Measurements from ENCODE around the gene PRDX6. TPM values are rescaled to one million over a fixed set of nuclear protein-coding genes. Genes with fewer than 3 reads are reported as not detected.

PRDX6 gene
- total and polyA plus RNA-seq, 4 donors = 170 to 347 (median 246) TPM

DNA sequence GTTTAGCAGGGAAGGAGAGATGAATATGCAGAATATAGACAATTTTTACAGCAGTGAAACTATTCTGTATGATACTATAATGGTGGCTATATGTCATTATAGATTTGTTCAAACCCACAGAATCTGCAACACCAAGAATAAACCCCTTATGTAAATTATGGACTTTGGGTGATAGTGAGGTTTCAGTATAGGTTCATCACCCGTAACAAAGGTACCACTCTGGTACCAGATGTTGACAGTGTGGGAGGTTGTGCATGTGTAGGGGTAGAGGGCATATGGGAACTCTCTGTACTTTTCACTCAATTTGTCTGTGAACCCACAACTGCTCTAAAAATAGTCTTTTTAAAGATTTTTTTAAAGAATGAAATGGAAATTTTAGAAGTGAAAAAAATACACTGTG, 29.9 kb upstream of the PRDX6 start:
- Histone ChIP-seq H3K9me3 (ENCODE audit: control insufficient read depth in 4 of 4, insufficient read depth in 3 of 4, low read length in 3 of 4) (peaks cover 0 to 4% (median 0%) of the 10 kb centered on the region in 4 donors), H3K27me3 (ENCODE audit: control insufficient read depth in 3 of 3, insufficient read depth in 3 of 3, low read length in 2 of 3) (no peaks in the 10 kb centered on the region), H3K9ac (ENCODE audit: insufficient read depth in 1 of 2, low read length in 2 of 2) (no peak overlapping the region), H3K4me1 (ENCODE audit: control insufficient read depth in 5 of 5, insufficient read depth in 5 of 5, low read length in 5 of 5) (peaks cover 0 to 3% (median 0%) of the 10 kb centered on the region in 5 donors), H3K27ac (ENCODE audit: low read depth in 1 of 2, low read length in 1 of 2) (no peak overlapping the region), H3K4me3 (no peak overlapping the region), H3K36me3 (ENCODE audit: control insufficient read depth in 4 of 4, insufficient read depth in 4 of 4, low read length in 4 of 4) (no peaks in the 10 kb centered on the region)
- ATAC-seq (ENCODE audit: insufficient read depth, low FRiP score) = no peak
- no peak for DNase-seq
- TF ChIP-seq, protein P1, sequence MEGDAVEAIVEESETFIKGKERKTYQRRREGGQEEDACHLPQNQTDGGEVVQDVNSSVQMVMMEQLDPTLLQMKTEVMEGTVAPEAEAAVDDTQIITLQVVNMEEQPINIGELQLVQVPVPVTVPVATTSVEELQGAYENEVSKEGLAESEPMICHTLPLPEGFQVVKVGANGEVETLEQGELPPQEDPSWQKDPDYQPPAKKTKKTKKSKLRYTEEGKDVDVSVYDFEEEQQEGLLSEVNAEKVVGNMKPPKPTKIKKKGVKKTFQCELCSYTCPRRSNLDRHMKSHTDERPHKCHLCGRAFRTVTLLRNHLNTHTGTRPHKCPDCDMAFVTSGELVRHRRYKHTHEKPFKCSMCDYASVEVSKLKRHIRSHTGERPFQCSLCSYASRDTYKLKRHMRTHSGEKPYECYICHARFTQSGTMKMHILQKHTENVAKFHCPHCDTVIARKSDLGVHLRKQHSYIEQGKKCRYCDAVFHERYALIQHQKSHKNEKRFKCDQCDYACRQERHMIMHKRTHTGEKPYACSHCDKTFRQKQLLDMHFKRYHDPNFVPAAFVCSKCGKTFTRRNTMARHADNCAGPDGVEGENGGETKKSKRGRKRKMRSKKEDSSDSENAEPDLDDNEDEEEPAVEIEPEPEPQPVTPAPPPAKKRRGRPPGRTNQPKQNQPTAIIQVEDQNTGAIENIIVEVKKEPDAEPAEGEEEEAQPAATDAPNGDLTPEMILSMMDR (IDR thresholded peaks at IDR 0.05; ENCODE audit: control extremely low read depth, extremely low read depth) = no peak
- WGBS, 2 donors = 91 to 93% methylated on average over 1 of the region's 1 CpG

DNA sequence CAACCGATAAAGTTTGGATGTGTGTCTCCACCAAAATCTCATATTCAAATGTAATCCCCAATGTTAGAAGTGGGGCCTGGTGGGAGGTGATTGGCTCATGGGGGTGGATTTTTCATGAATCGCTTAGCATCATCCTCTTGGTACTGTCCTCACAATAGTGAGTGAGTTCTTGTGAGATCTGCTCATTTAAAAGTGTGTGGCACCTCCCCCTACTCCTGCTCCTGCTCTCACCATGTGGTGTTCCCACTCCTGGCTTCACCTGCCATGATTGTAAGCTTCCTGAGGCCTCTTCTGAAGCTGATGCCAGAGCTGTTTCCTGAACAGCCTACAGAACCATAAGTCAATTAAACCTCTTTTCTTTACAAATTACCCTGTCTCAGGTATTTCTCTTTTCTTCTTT, 28.2 kb upstream of the PRDX6 start:
- H3K36me3 ChIP-seq (ENCODE audit: control insufficient read depth in 4 of 4, insufficient read depth in 4 of 4, low read length in 4 of 4) = no peaks in the 10 kb centered on the region
- H3K4me3 ChIP-seq = no peak overlapping the region
- DNase-seq (no peak), ATAC-seq (ENCODE audit: insufficient read depth, low FRiP score) (no peak)
- H3K27me3 ChIP-seq (ENCODE audit: control insufficient read depth in 3 of 3, insufficient read depth in 3 of 3, low read length in 2 of 3) = no peaks in the 10 kb centered on the region
- 96% methylated on average over 2 of the region's 2 CpGs for WGBS, 2 donors
- TF ChIP-seq, protein P1 (IDR thresholded peaks at IDR 0.05; ENCODE audit: control extremely low read depth, extremely low read depth) = no peak
- H3K9ac ChIP-seq (ENCODE audit: insufficient read depth in 1 of 2, low read length in 2 of 2) = no peak overlapping the region
- H3K9me3 ChIP-seq (ENCODE audit: control insufficient read depth in 4 of 4, insufficient read depth in 3 of 4, low read length in 3 of 4) = peaks cover 0 to 4% (median 0%) of the 10 kb centered on the region in 4 donors
- peaks cover 0 to 4% (median 0%) of the 10 kb centered on the region in 5 donors for H3K4me1 ChIP-seq (ENCODE audit: control insufficient read depth in 5 of 5, insufficient read depth in 5 of 5, low read length in 5 of 5)
- H3K27ac ChIP-seq (ENCODE audit: low read depth in 1 of 2, low read length in 1 of 2) = no peak overlapping the region

DNA sequence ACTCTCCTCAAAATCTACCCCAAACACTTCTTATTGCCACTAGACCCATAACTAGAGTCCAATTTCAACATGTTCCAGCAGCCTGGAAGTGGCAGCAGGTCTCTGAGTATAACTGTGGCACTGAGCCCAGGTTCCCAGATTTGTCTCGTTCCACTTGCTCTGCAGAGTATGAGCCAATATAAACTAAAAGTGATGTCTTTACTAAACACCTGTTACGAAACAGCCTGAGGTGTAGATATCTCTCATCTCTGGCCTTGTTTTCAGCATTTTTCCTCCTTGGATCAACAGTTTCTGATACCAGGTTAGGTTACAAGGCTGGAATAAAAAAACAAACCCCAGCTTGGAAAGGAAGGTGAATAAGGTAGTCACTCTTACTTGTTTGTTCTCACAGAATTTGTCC, 25.2 kb upstream of the PRDX6 start:
- Histone ChIP-seq H3K9ac (ENCODE audit: insufficient read depth in 1 of 2, low read length in 2 of 2) (no peak overlapping the region), H3K4me1 (ENCODE audit: control insufficient read depth in 5 of 5, insufficient read depth in 5 of 5, low read length in 5 of 5) (peaks cover 0 to 4% (median 0%) of the 10 kb centered on the region in 5 donors), H3K4me3 (no peak overlapping the region), H3K9me3 (ENCODE audit: control insufficient read depth in 4 of 4, insufficient read depth in 3 of 4, low read length in 3 of 4) (no peaks in the 10 kb centered on the region), H3K27me3 (ENCODE audit: control insufficient read depth in 3 of 3, insufficient read depth in 3 of 3, low read length in 2 of 3) (no peaks in the 10 kb centered on the region), H3K36me3 (ENCODE audit: control insufficient read depth in 4 of 4, insufficient read depth in 4 of 4, low read length in 4 of 4) (no peaks in the 10 kb centered on the region), H3K27ac (ENCODE audit: low read depth in 1 of 2, low read length in 1 of 2) (no peak overlapping the region)
- peak; percentile 75 for ATAC-seq (ENCODE audit: insufficient read depth, low FRiP score)
- TF ChIP-seq, protein P1 (IDR thresholded peaks at IDR 0.05; ENCODE audit: control extremely low read depth, extremely low read depth) = no peak
- 49 to 52% methylated on average over 2 of the region's 2 CpGs for WGBS, 2 donors
- DNase-seq = peak in 1 of 3 donors; percentile 45

DNA sequence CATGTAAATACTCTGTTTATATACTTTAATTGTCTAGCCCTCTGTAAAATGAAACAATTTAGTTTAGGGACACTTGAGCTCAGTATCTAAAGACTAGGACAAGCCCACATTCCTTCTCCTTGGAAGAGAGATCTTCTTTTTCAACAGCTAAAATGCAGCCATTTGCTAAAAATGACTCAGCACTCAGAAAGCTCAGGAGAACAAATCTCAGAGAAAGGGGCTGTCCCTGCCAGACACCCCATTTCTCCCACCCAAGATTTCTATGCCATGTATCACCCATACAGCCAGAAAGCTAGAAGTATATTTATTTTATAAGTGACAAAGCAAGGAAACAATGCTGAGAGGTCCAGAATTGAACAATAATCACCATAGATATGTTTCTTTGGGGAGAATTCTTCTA, 23.2 kb upstream of the PRDX6 start:
- Histone ChIP-seq H3K27ac (ENCODE audit: low read depth in 1 of 2, low read length in 1 of 2) (no peak overlapping the region), H3K9me3 (ENCODE audit: control insufficient read depth in 4 of 4, insufficient read depth in 3 of 4, low read length in 3 of 4) (no peaks in the 10 kb centered on the region), H3K4me1 (ENCODE audit: control insufficient read depth in 5 of 5, insufficient read depth in 5 of 5, low read length in 5 of 5) (peaks cover 0 to 4% (median 0%) of the 10 kb centered on the region in 5 donors), H3K9ac (ENCODE audit: insufficient read depth in 1 of 2, low read length in 2 of 2) (no peak overlapping the region), H3K36me3 (ENCODE audit: control insufficient read depth in 4 of 4, insufficient read depth in 4 of 4, low read length in 4 of 4) (no peaks in the 10 kb centered on the region), H3K4me3 (no peak overlapping the region), H3K27me3 (ENCODE audit: control insufficient read depth in 3 of 3, insufficient read depth in 3 of 3, low read length in 2 of 3) (no peaks in the 10 kb centered on the region)
- TF ChIP-seq, protein P1 (IDR thresholded peaks at IDR 0.05; ENCODE audit: control extremely low read depth, extremely low read depth) = no peak
- no peak for ATAC-seq (ENCODE audit: insufficient read depth, low FRiP score)
- no peak for DNase-seq
